Heart right ventricle (tissue), 16 donors: ENCODE data around the gene AAMDC. TPM values are rescaled to one million over a fixed set of nuclear protein-coding genes. Genes with fewer than 3 reads are reported as not detected.
A peak's percentile ranks its signal among the peaks of the same experiment; 100 is the strongest.
"Not testable (repeated sequence)": the region's sequence is repeated elsewhere in the genome, so short reads cannot be mapped to it uniquely, and the experiment has no call there.

Source experiments
- ATAC-seq, 8 donors: fragments of 200-7000 bp; cut with Tn5 transposase; one replicate each; pipeline ENCODE4 v1.9.1; 2020; ENCODE audit warnings: mild to moderate bottlenecking in 8 of 8, moderate library complexity in 8 of 8, moderate number of reproducible peaks in 1 of 8
- DNase-seq, 2 donors: peaks; one replicate each; pipeline ENCODE4 v3.0.0-alpha.2; 2020
- H3K27ac ChIP-seq, 10 donors: fragments of 200-600 bp; sonication (generic) in 2 of 10; one replicate each; pipeline versions ENCODE4 v1.5.0 to v1.8.0; 2020 to 2022; ENCODE audit warnings: mild to moderate bottlenecking in 3 of 10
- H3K27me3 ChIP-seq, 7 donors: fragments of 200-600 bp; one replicate each; pipeline ENCODE4 v1.8.0; 2021 to 2022; ENCODE audit warnings: mild to moderate bottlenecking in 2 of 7
- H3K36me3 ChIP-seq, 9 donors: fragments of 200-600 bp; sonication (generic) in 1 of 9; one replicate each; pipeline versions ENCODE4 v1.5.0 to v1.8.0; 2020 to 2022; ENCODE audit warnings: mild to moderate bottlenecking in 2 of 9
- H3K4me1 ChIP-seq, 9 donors: fragments of 200-600 bp; sonication (generic) in 1 of 9; one replicate each; pipeline versions ENCODE4 v1.5.0 to v1.8.0; 2020 to 2022; ENCODE audit warnings: mild to moderate bottlenecking in 4 of 9
- H3K4me3 ChIP-seq, 10 donors: fragments of 200-600 bp; sonication (generic) in 2 of 10; one replicate each; pipeline versions ENCODE4 v1.5.0 to v1.8.0; 2020 to 2022; ENCODE audit warnings: mild to moderate bottlenecking in 7 of 10, moderate library complexity in 2 of 10
- H3K9me3 ChIP-seq, 11 donors: fragments of 200-600 bp in 10 of 11; sonication (generic) in 2 of 11; one replicate each; pipeline versions ENCODE4 v1.5.0 to v1.8.0; 2013 to 2022; ENCODE audit warnings: mild to moderate bottlenecking in 2 of 11, control low read depth in 1 of 11, moderate library complexity in 1 of 11
- WGBS, 2 donors: extraction: QIAGEN DNeasy Blood & Tissue Kit; methylation state at CpG; one replicate each; pipeline ENCODE4 v1.1.7; 2013; ENCODE audit warnings: inconsistent platforms in 1 of 2; 5-methylcytosine and 5-hydroxymethylcytosine counted together
- intact Hi-C, 10 donors: fragments of 100-400 bp; cut with DNase I; formaldehyde crosslinking; loops; one replicate each; pipeline versions ENCODE4 v1.11.1 to v1.14.2; 2022
- polyA plus RNA-seq, 2 donors: library from polyadenylated mRNA; stranded (reverse); fragments of 200-250 nt; gene quantifications; one replicate each; pipeline ENCODE4 v1.2.3, GENCODE V29; 2013
- total RNA-seq, 10 donors: library from RNA; stranded (reverse); fragmentation: NEBNext Ultra II Directional in 3 of 10; extraction: Animal tissue kit (Norgen Biotek cat#: 25700) in 3 of 10; gene quantifications; one replicate each; pipeline versions ENCODE4 v1.2.1 to v1.2.4, GENCODE V29; 2021 to 2023
- TF ChIP-seq, protein P1 (sequence below), 9 donors: fragments of 200-600 bp; sonication (generic) in 2 of 9; IDR thresholded peaks; one replicate each; pipeline versions ENCODE4 v1.5.0 to v1.8.0; 2021 to 2022; ENCODE audit warnings: antibody characterized with exemption in 9 of 9, mild to moderate bottlenecking in 5 of 9, moderate library complexity in 1 of 9
- donor health status: Arrhythmogenic right ventricular cardiomyopathy.
- donor health status: ischemic (EF 13 %, LVEDD 7.1; RV severe dilation, severe dysfunction).
- donor health status: healthy with polysubstance abuse.
- donor health status: DM: no; HTN: yes; CAD: no.
- donor health status: DM: no; HTN: no; CAD: no.
- donor health status: ischemic (EF 25% LVEDD 6.9; RV normal size, moderate dysfunction).
- donor health status: ischemic (EF 25% LVEDD 5.7; RV mildly dilated, moderate dysfunction).
- donor health status: healthy.
- donor health status: DM: yes; HTN: yes; CAD: no.
- donor health status: Ischemic cardiomyopathy.
- donor health status: ischemic (EF 35%, LVEDD 5.7; RV mildly dilated, moderate dysfunction).
- donor health status: nonischemic (EF 11% LVEDD 7.7; RV severe dilation, severe dysfunction).
- donor health status: DM: yes; HTN: yes; CAD: no.
- donor health status: PGD.
- donor health status: ischemic (EF 29% LVEDD 5.4; RV normal size, mild dysfunction).
- donor health status: nonischemic (EF 23%, LVEDD 6.1; RV moderate dilation, normal function).

AAMDC gene
- total and polyA plus RNA-seq, 12 donors, result 52.4 to 324 (median 95.4) TPM

DNA sequence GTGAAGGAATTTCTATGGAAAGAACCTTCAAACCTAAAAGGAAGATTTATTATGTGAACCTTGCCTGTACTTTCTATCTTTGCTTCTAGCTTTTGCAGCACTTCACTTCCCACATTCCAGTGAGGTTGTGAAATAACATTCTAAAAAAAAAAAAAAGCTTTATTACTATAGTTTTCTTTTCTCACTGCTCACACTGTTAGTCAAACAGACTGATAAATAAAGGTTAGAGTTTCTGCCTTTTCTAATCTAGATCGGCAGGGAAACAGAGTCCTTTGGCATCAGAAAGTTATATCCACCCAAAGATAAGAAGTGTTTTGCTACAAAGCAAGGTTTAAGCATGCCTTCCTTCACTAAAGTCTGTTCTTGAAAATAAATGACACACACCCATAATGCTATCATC lies 2.8 kb downstream of the AAMDC start:
- no peaks in the 10 kb centered on the region for H3K36me3 ChIP-seq
- intact Hi-C loops, result loop anchor here in 4 of 10 donors (5.0 to 10.0 kb wide), 2 partner anchors 169 to 171 kb away; partner anchors contain the start of gene INTS4 (in 4 of the 4)
- ATAC-seq (no peak), DNase-seq (no peak)
- peaks cover 4 to 37% (median 30%) of the 10 kb centered on the region in 9 donors for H3K4me1 ChIP-seq
- H3K27ac ChIP-seq, result peak overlapping the region in 7 of 10 donors; percentile 18 to 71 (median 45)
- peaks cover 0 to 6% (median 0%) of the 10 kb centered on the region in 11 donors for H3K9me3 ChIP-seq
- peak overlapping the region in 3 of 10 donors; percentile 1 to 10 (median 5) for H3K4me3 ChIP-seq
- WGBS, 2 donors, result 20 to 25% methylated on average over 1 of the region's 1 CpG
- H3K27me3 ChIP-seq, result no peaks in the 10 kb centered on the region
- TF ChIP-seq, protein P1, sequence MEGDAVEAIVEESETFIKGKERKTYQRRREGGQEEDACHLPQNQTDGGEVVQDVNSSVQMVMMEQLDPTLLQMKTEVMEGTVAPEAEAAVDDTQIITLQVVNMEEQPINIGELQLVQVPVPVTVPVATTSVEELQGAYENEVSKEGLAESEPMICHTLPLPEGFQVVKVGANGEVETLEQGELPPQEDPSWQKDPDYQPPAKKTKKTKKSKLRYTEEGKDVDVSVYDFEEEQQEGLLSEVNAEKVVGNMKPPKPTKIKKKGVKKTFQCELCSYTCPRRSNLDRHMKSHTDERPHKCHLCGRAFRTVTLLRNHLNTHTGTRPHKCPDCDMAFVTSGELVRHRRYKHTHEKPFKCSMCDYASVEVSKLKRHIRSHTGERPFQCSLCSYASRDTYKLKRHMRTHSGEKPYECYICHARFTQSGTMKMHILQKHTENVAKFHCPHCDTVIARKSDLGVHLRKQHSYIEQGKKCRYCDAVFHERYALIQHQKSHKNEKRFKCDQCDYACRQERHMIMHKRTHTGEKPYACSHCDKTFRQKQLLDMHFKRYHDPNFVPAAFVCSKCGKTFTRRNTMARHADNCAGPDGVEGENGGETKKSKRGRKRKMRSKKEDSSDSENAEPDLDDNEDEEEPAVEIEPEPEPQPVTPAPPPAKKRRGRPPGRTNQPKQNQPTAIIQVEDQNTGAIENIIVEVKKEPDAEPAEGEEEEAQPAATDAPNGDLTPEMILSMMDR (IDR thresholded peaks at IDR 0.05), result no peak

DNA sequence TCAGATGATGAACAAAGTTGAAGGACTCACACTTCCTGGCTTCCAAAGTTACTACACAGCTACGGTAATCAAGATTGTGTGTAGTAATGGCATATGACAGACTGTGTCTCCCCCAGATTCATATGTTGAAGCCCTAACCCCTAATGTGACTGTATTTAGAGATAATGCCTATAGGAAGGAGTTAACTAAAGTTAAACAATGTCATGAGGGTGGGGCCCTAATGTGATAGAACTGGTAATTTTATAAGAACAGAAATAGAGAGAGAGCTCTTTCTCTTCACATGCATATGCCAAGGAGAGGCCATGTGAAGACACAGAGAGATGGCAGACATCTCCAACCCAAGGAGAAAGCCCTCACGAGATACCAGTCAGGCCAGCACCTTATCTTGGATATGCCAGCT lies 8.0 kb downstream of the AAMDC start:
- DNase-seq (no peak), ATAC-seq (no peak)
- Histone ChIP-seq H3K4me1 (peaks cover 0 to 8% (median 4%) of the 10 kb centered on the region in 9 donors), H3K27me3 (no peaks in the 10 kb centered on the region), H3K9me3 (peaks cover 0 to 11% (median 0%) of the 10 kb centered on the region in 11 donors), H3K27ac (no peak overlapping the region), H3K4me3 (no peak overlapping the region), H3K36me3 (peaks cover 0 to 8% (median 0%) of the 10 kb centered on the region in 9 donors)
- intact Hi-C loops, result loop anchor here in 2 of 10 donors (10.0 kb wide), 1 partner anchor 166 kb away; the partner anchor contains the start of gene INTS4 (in 2 of the 2)
- 98 to 99% methylated on average over 2 of the region's 2 CpGs for WGBS, 2 donors
- TF ChIP-seq, protein P1 (IDR thresholded peaks at IDR 0.05), result no peak

- Histone ChIP-seq H3K4me3 (no peak overlapping the region), H3K27ac (no peak overlapping the region), H3K27me3 (no peaks in the 10 kb centered on the region), H3K36me3 (peaks cover 0 to 13% (median 0%) of the 10 kb centered on the region in 9 donors), H3K4me1 (no peaks in the 10 kb centered on the region), H3K9me3 (peaks cover 0 to 12% (median 0%) of the 10 kb centered on the region in 11 donors)
- 95 to 99% methylated on average over 4 of the region's 4 CpGs for WGBS, 2 donors
- DNase-seq (no peak), ATAC-seq (no peak)
- TF ChIP-seq, protein P1 (IDR thresholded peaks at IDR 0.05), result no peak
- intact Hi-C loops, result no loop called here
Measured at GRCh38 chr11:77833302-77833701, 12.4 kb downstream of the AAMDC start.

GRCh38 chr11:77842441-77843121 lies 21.6 kb downstream of the AAMDC start:
- Histone ChIP-seq H3K36me3 (peaks cover 0 to 70% (median 47%) of the 10 kb centered on the region in 9 donors), H3K27ac (no peak overlapping the region), H3K4me3 (no peak overlapping the region), H3K4me1 (peaks cover 0 to 7% (median 0%) of the 10 kb centered on the region in 9 donors), H3K27me3 (no peaks in the 10 kb centered on the region), H3K9me3 (peaks cover 0 to 46% (median 9%) of the 10 kb centered on the region in 11 donors)
- 74 to 78% methylated on average over 1 of the region's 1 CpG for WGBS, 2 donors
- no peak for ATAC-seq
- no peak for DNase-seq
- TF ChIP-seq, protein P1 (IDR thresholded peaks at IDR 0.05), result no peak
- intact Hi-C loops, result no loop called here

GRCh38 chr11:77843700-77844099 lies 22.8 kb downstream of the AAMDC start:
- Histone ChIP-seq H3K36me3 (peaks cover 0 to 81% (median 49%) of the 10 kb centered on the region in 9 donors), H3K9me3 (peaks cover 0 to 36% (median 9%) of the 10 kb centered on the region in 11 donors)
- WGBS, 2 donors, result 81 to 97% methylated on average over 5 of the region's 5 CpGs
- H3K27ac ChIP-seq, intact Hi-C loops, H3K27me3 ChIP-seq, ATAC-seq, H3K4me1 ChIP-seq, DNase-seq, H3K4me3 ChIP-seq: not testable (repeated sequence)
